CD8-positive, alpha-beta memory T cell (primary cell): Measurements from ENCODE around the gene SSTR4. TPM values are rescaled to one million over a fixed set of nuclear protein-coding genes. Genes with fewer than 3 reads are reported as not detected.

Experiments
- CTCF ChIA-PET: fragments of 350-600 bp; sonication (Branson Sonifier 250); formaldehyde crosslinking; loops from one replicate; lab custom pipeline; 2021; ENCODE audit warnings: antibody characterized with exemption; lab: Charles Lee
- POLR2A ChIA-PET: fragments of 350-600 bp; sonication (Branson Sonifier 250); formaldehyde crosslinking; loops from one replicate; lab custom pipeline; 2021; ENCODE audit warnings: antibody characterized with exemption; lab: Charles Lee
- DNase-seq, 5 donors: peaks; one replicate each; pipeline versions ENCODE4 v3.0.0 to v3.0.0-alpha.2; 2020 to 2022; ENCODE audit warnings: mixed read lengths in 1 of 5
- H3K27ac ChIP-seq: one replicate; pipeline ENCODE4 v1.7.0; 2013; ENCODE audit warnings: low read depth, mild to moderate bottlenecking, low read length, moderate library complexity
- H3K27me3 ChIP-seq: 2 replicates; pipeline ENCODE4 v1.7.0; 2013; ENCODE audit warnings: low read length, mild to moderate bottlenecking; ENCODE audit not compliant: insufficient read depth, poor library complexity, severe bottlenecking
- H3K36me3 ChIP-seq: 2 replicates; pipeline ENCODE4 v1.7.0; 2013; ENCODE audit warnings: mild to moderate bottlenecking, low read length, moderate library complexity; ENCODE audit not compliant: insufficient read depth
- H3K4me1 ChIP-seq: 2 replicates; pipeline ENCODE4 v1.7.0; 2013; ENCODE audit warnings: mild to moderate bottlenecking, low read length, moderate library complexity; ENCODE audit not compliant: insufficient read depth
- H3K4me3 ChIP-seq: 2 replicates; pipeline ENCODE4 v1.7.0; 2013; ENCODE audit warnings: mild to moderate bottlenecking, low read length
- H3K9me3 ChIP-seq: 2 replicates; pipeline ENCODE4 v1.7.0; 2013; ENCODE audit warnings: mild to moderate bottlenecking, low read length
- H3K27ac Mint-ChIP-seq, 8 donors: one replicate each; pipeline ENCODE4 v1.8.0; 2020 to 2021; ENCODE audit warnings: mixed read lengths in 8 of 8, mild to moderate bottlenecking in 6 of 8, inconsistent platforms in 3 of 8, moderate library complexity in 3 of 8
- H3K27me3 Mint-ChIP-seq, 2 donors: one replicate each; pipeline ENCODE4 v1.8.0; 2020 to 2021; ENCODE audit warnings: mixed read lengths in 2 of 2, mild to moderate bottlenecking in 1 of 2, moderate library complexity in 1 of 2
- H3K36me3 Mint-ChIP-seq, 3 donors: one replicate each; pipeline ENCODE4 v1.8.0; 2020 to 2021; ENCODE audit warnings: mixed read lengths in 3 of 3, inconsistent platforms in 1 of 3, mild to moderate bottlenecking in 1 of 3
- H3K4me1 Mint-ChIP-seq, 3 donors: one replicate each; pipeline ENCODE4 v1.8.0; 2020 to 2021; ENCODE audit warnings: mixed read lengths in 3 of 3, inconsistent platforms in 1 of 3, mild to moderate bottlenecking in 1 of 3
- H3K4me3 Mint-ChIP-seq, 7 donors: one replicate each; pipeline ENCODE4 v1.8.0; 2020 to 2021; ENCODE audit warnings: mixed read lengths in 7 of 7, mild to moderate bottlenecking in 6 of 7, moderate library complexity in 4 of 7, inconsistent platforms in 2 of 7
- H3K9me3 Mint-ChIP-seq, 5 donors: one replicate each; pipeline ENCODE4 v1.8.0; 2020 to 2022; ENCODE audit warnings: mixed read lengths in 5 of 5, mild to moderate bottlenecking in 3 of 5, moderate library complexity in 2 of 5, inconsistent platforms in 1 of 5
- polyA plus RNA-seq: library from polyadenylated mRNA; unstranded; fragments of 300-500 nt; fragmentation: Illumina TruSeq; gene quantifications from one replicate; pipeline ENCODE4 v1.2.3, GENCODE V29; 2021
- total RNA-seq, 2 experiments: library from RNA; stranded (reverse); gene quantifications; one replicate each; pipeline ENCODE4 v1.2.3, GENCODE V29; 2021

The SSTR4 gene
- total and polyA plus RNA-seq, 3 experiments from 2014 or later = not detected

GRCh38 chr20:23066772-23067171 is 31.7 kb downstream of the SSTR4 start:
- H3K36me3 ChIP-seq = no peaks in the 10 kb centered on the region
- no peak overlapping the region for H3K27ac ChIP-seq
- Mint-ChIP-seq H3K27me3 (peaks cover 0 to 6% of the 10 kb centered on the region in 2 donors), H3K36me3 (no peaks in the 10 kb centered on the region), H3K4me3 (no peak overlapping the region), H3K27ac (no peak overlapping the region), H3K4me1 (no peaks in the 10 kb centered on the region), H3K9me3 (no peaks in the 10 kb centered on the region)
- no peaks in the 10 kb centered on the region for H3K27me3 ChIP-seq
- no peak overlapping the region for H3K4me3 ChIP-seq
- no peaks in the 10 kb centered on the region for H3K4me1 ChIP-seq
- CTCF ChIA-PET = no interaction called here
- H3K9me3 ChIP-seq = no peaks in the 10 kb centered on the region
- DNase-seq = no peak
- POLR2A ChIA-PET = no interaction called here

- ChIA-PET CTCF (no interaction called here), POLR2A (no interaction called here)
- H3K4me3 ChIP-seq = no peak overlapping the region
- DNase-seq = no peak
- Mint-ChIP-seq H3K9me3 (no peaks in the 10 kb centered on the region), H3K4me3 (no peak overlapping the region), H3K27me3 (peaks cover 0 to 6% of the 10 kb centered on the region in 2 donors), H3K27ac (no peak overlapping the region), H3K4me1 (no peaks in the 10 kb centered on the region), H3K36me3 (no peaks in the 10 kb centered on the region)
- no peaks in the 10 kb centered on the region for H3K4me1 ChIP-seq
- no peaks in the 10 kb centered on the region for H3K36me3 ChIP-seq
- no peak overlapping the region for H3K27ac ChIP-seq
- H3K27me3 ChIP-seq = no peaks in the 10 kb centered on the region
- H3K9me3 ChIP-seq = no peaks in the 10 kb centered on the region
Observed at GRCh38 chr20:23068283-23068682, 33.2 kb downstream of the SSTR4 start.

DNA sequence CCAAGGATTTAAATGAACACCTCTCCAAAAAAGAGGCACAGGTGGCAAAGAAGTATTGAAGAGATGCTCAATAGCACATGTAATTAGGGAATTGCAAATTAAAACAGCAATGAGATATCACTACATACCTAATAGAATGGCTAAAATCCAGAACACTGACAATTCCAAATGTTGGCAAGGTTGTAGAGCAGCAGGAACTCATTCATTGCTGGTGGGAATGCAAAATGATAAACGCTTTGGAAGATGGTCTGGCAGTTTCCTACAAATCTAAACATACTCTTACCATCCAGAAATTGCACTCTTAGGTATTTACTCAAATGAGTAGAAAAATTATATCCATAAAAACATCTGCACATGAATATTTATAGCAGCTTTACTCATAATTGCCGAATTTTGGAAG is 34.0 kb downstream of the SSTR4 start:
- no peak for DNase-seq
- no peaks in the 10 kb centered on the region for H3K36me3 ChIP-seq
- H3K9me3 ChIP-seq = no peaks in the 10 kb centered on the region
- Mint-ChIP-seq H3K27me3 (peaks cover 0 to 6% of the 10 kb centered on the region in 2 donors), H3K27ac (no peak overlapping the region), H3K4me1 (no peaks in the 10 kb centered on the region), H3K4me3 (no peak overlapping the region), H3K9me3 (no peaks in the 10 kb centered on the region), H3K36me3 (no peaks in the 10 kb centered on the region)
- no peaks in the 10 kb centered on the region for H3K27me3 ChIP-seq
- H3K4me3 ChIP-seq = no peak overlapping the region
- CTCF ChIA-PET = no interaction called here
- no peak overlapping the region for H3K27ac ChIP-seq
- no peaks in the 10 kb centered on the region for H3K4me1 ChIP-seq
- POLR2A ChIA-PET = no interaction called here

GRCh38 chr20:23071398-23071797 is 36.3 kb downstream of the SSTR4 start:
- Mint-ChIP-seq H3K4me1 (no peaks in the 10 kb centered on the region), H3K36me3 (no peaks in the 10 kb centered on the region), H3K27ac (no peak overlapping the region), H3K27me3 (peaks cover 0 to 6% of the 10 kb centered on the region in 2 donors), H3K9me3 (peaks cover 0 to 1% (median 0%) of the 10 kb centered on the region in 5 donors), H3K4me3 (no peak overlapping the region)
- Histone ChIP-seq H3K36me3 (no peaks in the 10 kb centered on the region), H3K27me3 (no peaks in the 10 kb centered on the region), H3K27ac (no peak overlapping the region), H3K4me1 (no peaks in the 10 kb centered on the region), H3K4me3 (no peak overlapping the region), H3K9me3 (no peaks in the 10 kb centered on the region)
- no peak for DNase-seq
- ChIA-PET CTCF (no interaction called here), POLR2A (no interaction called here)

- POLR2A ChIA-PET = no interaction called here
Observed at GRCh38 chr20:23071996-23072395, 36.9 kb downstream of the SSTR4 start.

GRCh38 chr20:23072892-23073586 is 37.9 kb downstream of the SSTR4 start:
- Histone ChIP-seq H3K36me3 (no peaks in the 10 kb centered on the region), H3K4me1 (no peaks in the 10 kb centered on the region), H3K27me3 (no peaks in the 10 kb centered on the region), H3K27ac (no peak overlapping the region), H3K9me3 (no peaks in the 10 kb centered on the region), H3K4me3 (no peak overlapping the region)
- ChIA-PET CTCF (no interaction called here), POLR2A (no interaction called here)
- Mint-ChIP-seq H3K27me3 (peaks cover 0 to 1% of the 10 kb centered on the region in 2 donors), H3K4me1 (no peaks in the 10 kb centered on the region), H3K9me3 (peaks cover 0 to 1% (median 0%) of the 10 kb centered on the region in 5 donors), H3K4me3 (no peak overlapping the region), H3K36me3 (no peaks in the 10 kb centered on the region), H3K27ac (no peak overlapping the region)
- DNase-seq = no peak

More at GRCh38 chr20:23071996-23072395, 36.9 kb downstream of the SSTR4 start:
- Mint-ChIP-seq H3K27ac (no peak overlapping the region), H3K4me3 (no peak overlapping the region), H3K4me1 (no peaks in the 10 kb centered on the region), H3K36me3 (no peaks in the 10 kb centered on the region), H3K27me3 (peaks cover 0 to 1% of the 10 kb centered on the region in 2 donors), H3K9me3 (peaks cover 0 to 1% (median 0%) of the 10 kb centered on the region in 5 donors)
- CTCF ChIA-PET = no interaction called here
- Histone ChIP-seq H3K4me1 (no peaks in the 10 kb centered on the region), H3K9me3 (no peaks in the 10 kb centered on the region), H3K4me3 (no peak overlapping the region), H3K27ac (no peak overlapping the region), H3K36me3 (no peaks in the 10 kb centered on the region), H3K27me3 (no peaks in the 10 kb centered on the region)
- DNase-seq = no peak

GRCh38 chr20:23074052-23074451 is 38.9 kb downstream of the SSTR4 start:
- H3K9me3 Mint-ChIP-seq = peaks cover 0 to 1% (median 0%) of the 10 kb centered on the region in 5 donors
- Histone ChIP-seq H3K4me3 (no peak overlapping the region), H3K4me1 (no peaks in the 10 kb centered on the region), H3K36me3 (no peaks in the 10 kb centered on the region), H3K9me3 (no peaks in the 10 kb centered on the region), H3K27ac (no peak overlapping the region), H3K27me3 (no peaks in the 10 kb centered on the region)
- no peak overlapping the region for H3K27ac Mint-ChIP-seq
- H3K4me1 Mint-ChIP-seq = no peaks in the 10 kb centered on the region
- POLR2A ChIA-PET = no interaction called here
- no peak for DNase-seq
- no peak overlapping the region for H3K4me3 Mint-ChIP-seq
- peaks cover 0 to 1% of the 10 kb centered on the region in 2 donors for H3K27me3 Mint-ChIP-seq
- CTCF ChIA-PET = no interaction called here
- H3K36me3 Mint-ChIP-seq = no peaks in the 10 kb centered on the region

DNA sequence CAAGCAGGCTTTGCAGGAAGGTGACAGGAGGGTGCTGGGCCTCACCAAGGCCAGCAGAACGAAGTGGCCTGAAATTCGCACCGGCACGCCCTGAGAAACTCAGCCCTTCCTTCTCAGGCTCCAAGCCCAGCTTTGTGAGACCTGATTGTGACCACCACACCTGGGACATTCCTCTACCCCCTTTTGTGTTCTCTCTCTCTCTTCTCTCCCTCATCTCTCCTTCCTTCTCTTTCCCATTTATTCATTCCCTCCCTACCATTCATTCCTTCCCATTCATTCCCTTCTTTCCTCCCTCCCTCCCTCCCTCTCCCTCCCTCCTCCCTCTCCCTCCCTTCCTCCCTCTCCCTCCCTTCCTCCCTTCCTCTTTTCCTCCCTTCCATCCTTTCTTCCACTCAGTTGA is 42.2 kb downstream of the SSTR4 start:
- Mint-ChIP-seq H3K9me3 (peaks cover 0 to 1% (median 0%) of the 10 kb centered on the region in 5 donors), H3K4me1 (peaks cover 0 to 4% (median 0%) of the 10 kb centered on the region in 3 donors), H3K4me3 (no peak overlapping the region), H3K27ac (no peak overlapping the region), H3K27me3 (peaks cover 0 to 1% of the 10 kb centered on the region in 2 donors), H3K36me3 (no peaks in the 10 kb centered on the region)
- H3K9me3 ChIP-seq = no peaks in the 10 kb centered on the region
- no peaks in the 10 kb centered on the region for H3K4me1 ChIP-seq
- CTCF ChIA-PET = no interaction called here
- H3K27ac ChIP-seq = no peak overlapping the region
- H3K36me3 ChIP-seq = no peaks in the 10 kb centered on the region
- DNase-seq = no peak
- no peaks in the 10 kb centered on the region for H3K27me3 ChIP-seq
- POLR2A ChIA-PET = no interaction called here
- H3K4me3 ChIP-seq = no peak overlapping the region
